Measurements from ENCODE around the gene AMMECR1L.

The AMMECR1L gene

GRCh38 chr2:127853671-127854070, 32.1 kb downstream of the AMMECR1L start:
- no peak overlapping the region for H3K4me3 ChIP-seq (ENCODE audit: low read length)
- H3K79me2 ChIP-seq (ENCODE audit: control insufficient read depth, low read length), result peaks cover 96% of the 10 kb centered on the region
- H4K20me1 ChIP-seq (ENCODE audit: control insufficient read depth, insufficient read depth, low read depth, low read length), result peaks cover 23% of the 10 kb centered on the region
- H3K36me3 ChIP-seq (ENCODE audit: control insufficient read depth, low read length), result peaks cover 80% of the 10 kb centered on the region
- H3F3A ChIP-seq (ENCODE audit: control insufficient read depth, insufficient read depth), result no peaks in the 10 kb centered on the region; the same call in 1 of the 2 replicates
- no peaks in the 10 kb centered on the region for H3K27me3 ChIP-seq (ENCODE audit: control insufficient read depth, low read length)
- no peaks in the 10 kb centered on the region for H3K9me3 ChIP-seq (ENCODE audit: control insufficient read depth, insufficient read depth, low read length)
- TF ChIP-seq CTCF (IDR thresholded peaks at IDR 0.05; ENCODE audit: low read depth, low read length, poor library complexity, severe bottlenecking), result no peak
- no peak for TF ChIP-seq EZH2phosphoT487 (IDR thresholded peaks at IDR 0.05; ENCODE audit: borderline replicate concordance, low read length)
- H3K4me2 ChIP-seq (ENCODE audit: low read length), result no peak overlapping the region
- no peaks in the 10 kb centered on the region for H3K9me2 ChIP-seq (replicated peaks; ENCODE audit: control insufficient read depth, low read length)
- H3K27ac ChIP-seq (ENCODE audit: low read depth, low read length), result no peak overlapping the region
- H3K4me1 ChIP-seq (ENCODE audit: control insufficient read depth, low read length), result peaks cover 24% of the 10 kb centered on the region

GRCh38 chr2:127852388-127852787, 33.4 kb downstream of the AMMECR1L start:
- Histone ChIP-seq H3K9me2 (replicated peaks; ENCODE audit: control insufficient read depth, low read length) (no peaks in the 10 kb centered on the region), H4K20me1 (ENCODE audit: control insufficient read depth, insufficient read depth, low read depth, low read length) (peaks cover 23% of the 10 kb centered on the region), H3K4me2 (ENCODE audit: low read length) (no peak overlapping the region)

GRCh38 chr2:127847931-127848330, 37.8 kb downstream of the AMMECR1L start:
- Histone ChIP-seq H3K9me2 (replicated peaks; ENCODE audit: control insufficient read depth, low read length) (no peaks in the 10 kb centered on the region), H4K20me1 (ENCODE audit: control insufficient read depth, insufficient read depth, low read depth, low read length) (0 out of 2 replicates have a peak, but pooled peaks cover 2% of the 10 kb centered on the region), H3K36me3 (ENCODE audit: control insufficient read depth, low read length) (peaks cover 82% of the 10 kb centered on the region)

More at GRCh38 chr2:127852388-127852787, 33.4 kb downstream of the AMMECR1L start:
- Histone ChIP-seq H3F3A (ENCODE audit: control insufficient read depth, insufficient read depth) (peaks cover 2% of the 10 kb centered on the region; the same call in 1 of the 2 replicates), H3K27me3 (ENCODE audit: control insufficient read depth, low read length) (no peaks in the 10 kb centered on the region), H3K36me3 (ENCODE audit: control insufficient read depth, low read length) (peaks cover 87% of the 10 kb centered on the region), H3K27ac (ENCODE audit: low read depth, low read length) (no peak overlapping the region), H3K9me3 (ENCODE audit: control insufficient read depth, insufficient read depth, low read length) (no peaks in the 10 kb centered on the region), H3K4me3 (ENCODE audit: low read length) (no peak overlapping the region), H3K4me1 (ENCODE audit: control insufficient read depth, low read length) (peaks cover 24% of the 10 kb centered on the region), H3K79me2 (ENCODE audit: control insufficient read depth, low read length) (peaks cover 86% of the 10 kb centered on the region)
- no peak for TF ChIP-seq CTCF (IDR thresholded peaks at IDR 0.05; ENCODE audit: low read depth, low read length, poor library complexity, severe bottlenecking)
- TF ChIP-seq EZH2phosphoT487 (IDR thresholded peaks at IDR 0.05; ENCODE audit: borderline replicate concordance, low read length), result no peak

More at GRCh38 chr2:127847931-127848330, 37.8 kb downstream of the AMMECR1L start:
- Histone ChIP-seq H3K79me2 (ENCODE audit: control insufficient read depth, low read length) (peaks cover 48% of the 10 kb centered on the region), H3K27me3 (ENCODE audit: control insufficient read depth, low read length) (no peaks in the 10 kb centered on the region), H3K9me3 (ENCODE audit: control insufficient read depth, insufficient read depth, low read length) (no peaks in the 10 kb centered on the region), H3K4me1 (ENCODE audit: control insufficient read depth, low read length) (no peaks in the 10 kb centered on the region), H3K4me3 (ENCODE audit: low read length) (no peak overlapping the region), H3K4me2 (ENCODE audit: low read length) (no peak overlapping the region), H3F3A (ENCODE audit: control insufficient read depth, insufficient read depth) (peaks cover 10% of the 10 kb centered on the region), H3K27ac (ENCODE audit: low read depth, low read length) (no peak overlapping the region)
- no peak for TF ChIP-seq CTCF (IDR thresholded peaks at IDR 0.05; ENCODE audit: low read depth, low read length, poor library complexity, severe bottlenecking)
- TF ChIP-seq EZH2phosphoT487 (IDR thresholded peaks at IDR 0.05; ENCODE audit: borderline replicate concordance, low read length), result no peak

Measured in DOHH2 (cell line).